OCI-LY1 (cell line): ENCODE measurements around the gene GULP1.

Experiments
- H2AFZ ChIP-seq: fragments of 200-600 bp; sonication (generic), shearing (Covaris generic); 2 replicates; pipeline ENCODE4 v1.6.0; 2014; ENCODE audit warnings: antibody characterized with exemption, mild to moderate bottlenecking, low read length
- H3F3A ChIP-seq: fragments of 200-600 bp; sonication (generic), shearing (Covaris generic); 2 replicates; pipeline ENCODE4 v1.6.0; 2014; ENCODE audit warnings: mild to moderate bottlenecking, antibody characterized with exemption, low read length, moderate library complexity; ENCODE audit not compliant: insufficient read depth
- H3K27ac ChIP-seq: fragments of 200-600 bp; sonication (generic); 2 replicates; pipeline ENCODE4 v1.5.1; 2014; ENCODE audit warnings: low read length, mixed run types, mild to moderate bottlenecking, low read depth; ENCODE audit not compliant: poor library complexity, severe bottlenecking
- H3K27me3 ChIP-seq: fragments of 200-600 bp; sonication (generic); 2 replicates; pipeline ENCODE4 v1.6.0; 2014; ENCODE audit warnings: antibody characterized with exemption, mild to moderate bottlenecking, low read length, moderate library complexity; ENCODE audit not compliant: insufficient read depth
- H3K36me3 ChIP-seq: fragments of 200-600 bp; sonication (generic); 2 replicates; pipeline ENCODE4 v1.6.1; 2014; ENCODE audit warnings: mild to moderate bottlenecking, antibody characterized with exemption, low read length, moderate library complexity, mixed read lengths; ENCODE audit not compliant: insufficient read depth
- H3K4me1 ChIP-seq: fragments of 200-600 bp; sonication (generic); 2 replicates; pipeline ENCODE4 v1.5.1; 2014; ENCODE audit warnings: mild to moderate bottlenecking, low read length, moderate library complexity; ENCODE audit not compliant: insufficient read depth, severe bottlenecking
- H3K4me2 ChIP-seq: fragments of 200-600 bp; sonication (generic), shearing (Covaris generic); 2 replicates; pipeline ENCODE4 v1.6.1; 2014; ENCODE audit warnings: low read length
- H3K4me3 ChIP-seq: fragments of 200-600 bp; sonication (generic); 2 replicates; pipeline ENCODE4 v1.5.1; 2014; ENCODE audit warnings: low read length, low read depth, mild to moderate bottlenecking, mixed read lengths; ENCODE audit not compliant: poor library complexity, severe bottlenecking
- H3K79me2 ChIP-seq: fragments of 200-600 bp; shearing (Covaris generic); 2 replicates; pipeline ENCODE4 v1.6.1; 2016; ENCODE audit warnings: mixed run types, low read length, mixed read lengths; ENCODE audit not compliant: insufficient read depth
- H3K9ac ChIP-seq: fragments of 200-600 bp; sonication (generic), shearing (Covaris generic); 2 replicates; pipeline ENCODE4 v1.6.1; 2014; ENCODE audit warnings: mild to moderate bottlenecking, low read length, mixed read lengths
- H3K9me2 ChIP-seq: fragments of 200-600 bp; sonication (generic), shearing (Covaris generic); 2 replicates; pipeline ENCODE4 v1.6.1; 2014; ENCODE audit warnings: low read depth, mild to moderate bottlenecking, low read length, mixed read lengths
- H3K9me3 ChIP-seq: fragments of 200-600 bp; shearing (Covaris generic); 2 replicates; pipeline ENCODE4 v1.6.1; 2014; ENCODE audit warnings: low read length, mixed read lengths
- H4K20me1 ChIP-seq: fragments of 200-600 bp; sonication (generic), shearing (Covaris generic); 2 replicates; pipeline ENCODE4 v1.6.0; 2016; ENCODE audit warnings: mild to moderate bottlenecking, low read length; ENCODE audit not compliant: insufficient read depth
- CTCF ChIP-seq: fragments of 200-600 bp; sonication (generic), shearing (Covaris generic); IDR thresholded peaks from 2 replicates; pipeline ENCODE4 v1.5.1; 2017; ENCODE audit warnings: mild to moderate bottlenecking, antibody characterized with exemption, low read length, moderate library complexity, mixed read lengths
- EZH2 ChIP-seq: fragments of 200-600 bp; sonication (generic), shearing (Covaris generic); IDR thresholded peaks from 2 replicates; pipeline ENCODE4 v1.8.0; 2017; ENCODE audit warnings: borderline replicate concordance, mixed run types, mild to moderate bottlenecking, antibody characterized with exemption, low read length, moderate library complexity, mixed read lengths

Gene GULP1

GRCh38 chr2:188450732-188451483 lies 159.2 kb downstream of the GULP1 start:
- Histone ChIP-seq H3K27ac (no peak overlapping the region), H3K36me3 (no peaks in the 10 kb centered on the region), H3K9me3 (no peaks in the 10 kb centered on the region), H3K4me2 (no peak overlapping the region), H3K9me2 (no peaks in the 10 kb centered on the region), H3F3A (no peaks in the 10 kb centered on the region), H3K79me2 (no peaks in the 10 kb centered on the region), H3K4me1 (no peaks in the 10 kb centered on the region), H2AFZ (no peak overlapping the region), H3K4me3 (no peak overlapping the region), H3K27me3 (no peaks in the 10 kb centered on the region), H3K9ac (no peak overlapping the region), H4K20me1 (no peaks in the 10 kb centered on the region)
- no peak for TF ChIP-seq EZH2
- TF ChIP-seq CTCF = no peak

- no peaks in the 10 kb centered on the region for H3K4me1 ChIP-seq
- no peak overlapping the region for H3K4me2 ChIP-seq
- no peaks in the 10 kb centered on the region for H3K9me2 ChIP-seq
- H4K20me1 ChIP-seq = no peaks in the 10 kb centered on the region
- H3K79me2 ChIP-seq = no peaks in the 10 kb centered on the region
- H3K27ac ChIP-seq = no peak overlapping the region
- no peak overlapping the region for H3K4me3 ChIP-seq
- no peaks in the 10 kb centered on the region for H3F3A ChIP-seq
- TF ChIP-seq CTCF (no peak), EZH2 (no peak)
- no peaks in the 10 kb centered on the region for H3K9me3 ChIP-seq
- no peaks in the 10 kb centered on the region for H3K27me3 ChIP-seq
- H3K9ac ChIP-seq = no peak overlapping the region
- H3K36me3 ChIP-seq = no peaks in the 10 kb centered on the region
- H2AFZ ChIP-seq = no peak overlapping the region
Measured at GRCh38 chr2:188452084-188452483, 160.4 kb downstream of the GULP1 start.

- Histone ChIP-seq H3K4me3 (no peak overlapping the region), H3K27ac (no peak overlapping the region), H4K20me1 (no peaks in the 10 kb centered on the region), H3K27me3 (no peaks in the 10 kb centered on the region), H3F3A (no peaks in the 10 kb centered on the region), H3K4me2 (no peak overlapping the region), H3K9ac (no peak overlapping the region), H2AFZ (no peak overlapping the region), H3K9me2 (no peaks in the 10 kb centered on the region), H3K9me3 (no peaks in the 10 kb centered on the region), H3K4me1 (no peaks in the 10 kb centered on the region), H3K36me3 (no peaks in the 10 kb centered on the region), H3K79me2 (no peaks in the 10 kb centered on the region)
- TF ChIP-seq CTCF (peak; percentile 51), EZH2 (no peak)
Measured at GRCh38 chr2:188456114-188456909, 164.6 kb downstream of the GULP1 start.
